HepG2 (cell line): Measurements from ENCODE around the gene SF3B2. TPM values are rescaled to one million over a fixed set of nuclear protein-coding genes. Genes with fewer than 3 reads are reported as not detected.
A peak's percentile ranks its signal among the peaks of the same experiment; 100 is the strongest.

Experiments
- CHD2 ChIP-seq: IDR thresholded peaks from 2 replicates; pipeline ENCODE4 v1.6.1; 2011; ENCODE audit warnings: low read depth, low read length, improper control_type of control experiment
- ETV5 ChIP-seq: IDR thresholded peaks from 2 replicates; pipeline ENCODE4 v1.6.1; 2018; ENCODE audit warnings: missing biosample characterization, missing genetic modification reagents, inconsistent platforms, borderline replicate concordance
- FUBP1 ChIP-seq: sonication (generic); formaldehyde crosslinking; IDR thresholded peaks from 2 replicates; pipeline ENCODE4 v1.5.1; 2020; ENCODE audit warnings: missing genetic modification reagents, mild to moderate bottlenecking, borderline replicate concordance
- GLMP ChIP-seq: sonication (generic); formaldehyde crosslinking; IDR thresholded peaks from 2 replicates; pipeline ENCODE4 v1.9.0; 2021; ENCODE audit warnings: missing genetic modification reagents, mild to moderate bottlenecking, borderline replicate concordance
- GMEB2 ChIP-seq: IDR thresholded peaks from 2 replicates; pipeline ENCODE4 v1.6.1; 2016; ENCODE audit warnings: missing biosample characterization, missing genetic modification reagents, low read depth
- HOXA7 ChIP-seq: sonication (generic); formaldehyde crosslinking; IDR thresholded peaks from 2 replicates; pipeline ENCODE4 v1.8.1; 2022; ENCODE audit warnings: mild to moderate bottlenecking, missing genetic modification reagents, moderate library complexity
- KAT2B ChIP-seq: fragments of 150-350 bp; IDR thresholded peaks from 2 replicates; pipeline ENCODE4 v1.6.1; 2014; ENCODE audit warnings: low read depth, low read length, borderline replicate concordance
- NCOR1 ChIP-seq: fragments of 200-600 bp; sonication (generic); IDR thresholded peaks from 2 replicates; pipeline ENCODE4 v1.7.0; 2017; ENCODE audit warnings: antibody characterized with exemption, low read length, borderline replicate concordance
- TCF7L2 ChIP-seq: IDR thresholded peaks from 2 replicates; pipeline ENCODE4 v1.6.1; 2011; ENCODE audit warnings: mild to moderate bottlenecking, low read depth, low read length, moderate library complexity
- THRA ChIP-seq: sonication (generic); formaldehyde crosslinking; IDR thresholded peaks from 2 replicates; pipeline ENCODE4 v1.4.0; 2020; ENCODE audit warnings: missing genetic modification reagents, borderline replicate concordance
- ZNF614 ChIP-seq: IDR thresholded peaks from 2 replicates; pipeline ENCODE4 v1.6.1; 2018; ENCODE audit warnings: missing biosample characterization, missing genetic modification reagents, inconsistent platforms, borderline replicate concordance
- ZNF687 ChIP-seq: sonication (generic); formaldehyde crosslinking; IDR thresholded peaks from 2 replicates; pipeline ENCODE4 v1.5.1; 2020; ENCODE audit warnings: mild to moderate bottlenecking, missing genetic modification reagents, moderate library complexity
- polyA plus RNA-seq, 8 experiments: library from polyadenylated mRNA; depleted of rRNA in 3 of 8; stranded (reverse) in 7 of 8; unstranded in 1 of 8; fragments of >200 nt; fragmentation: Illumina TruSeq in 4 of 8; extraction: Trizol in 4 of 8; gene quantifications; 2 replicates each; pipeline versions ENCODE4 v1.2.1 to v1.2.3, GENCODE V29; 2011 to 2016; ENCODE audit warnings: low read depth in 4 of 8, missing spikeins in 1 of 8, mixed read lengths in 1 of 8; ENCODE audit not compliant: insufficient read depth in 1 of 8
- total RNA-seq, 5 experiments: library from RNA; depleted of rRNA; stranded (reverse); fragments of >200 nt; fragmentation: Illumina TruSeq; extraction: Trizol; gene quantifications; 2 replicates each; pipeline ENCODE4 v1.2.3, GENCODE V29; 2016; ENCODE audit warnings: low read depth in 1 of 5

The SF3B2 gene
- total and polyA plus RNA-seq, 2 of the 13 experiments (the other 11 are each of a cell fraction or from before 2014, with no cell fraction given) = 70.4 to 153 TPM

- TF ChIP-seq ZNF687 (CRISPR knock-in tag) (peak; percentile 87), KAT2B (no peak), ETV5 (peak; percentile 82), NCOR1 (peak; percentile 61; the same call in 1 of the 2 replicates), GMEB2 (CRISPR knock-in tag) (peak; percentile 91), FUBP1 (CRISPR knock-in tag) (no peak), ZNF614 (no peak; the same call in 1 of the 2 replicates), GLMP (CRISPR knock-in tag) (no peak), CHD2 (no peak), HOXA7 (no peak), THRA (CRISPR knock-in tag) (0 out of 2 replicates have a peak, but pooled peaks have one; percentile 45), TCF7L2 (no peak)
Observed at GRCh38 chr11:66051766-66052663, at the start of gene SF3B2 (continued).
